GM23338 (cell line): ENCODE data around the gene TCIRG1. TPM values are rescaled to one million over a fixed set of nuclear protein-coding genes. Genes with fewer than 3 reads are reported as not detected.

Experiments
- ATAC-seq: fragments of 200-7000 bp; cut with Tn5 transposase; 3 replicates; pipeline ENCODE4 v1.9.1; 2020
- DNase-seq: peaks from one replicate; pipeline ENCODE4 v3.0.0-alpha.2; 2015; ENCODE audit warnings: low spot score
- H2AFZ ChIP-seq: fragments of 200-600 bp; sonication (generic); 2 replicates; pipeline ENCODE4 v1.8.0; 2016; ENCODE audit warnings: antibody characterized with exemption, mild to moderate bottlenecking, moderate library complexity
- H3F3A ChIP-seq: fragments of 200-600 bp; sonication (generic); replicated peaks from 2 replicates; pipeline ENCODE4 v1.8.0; 2017; ENCODE audit warnings: antibody characterized with exemption, mixed run types, low read depth
- H3K27ac ChIP-seq: fragments of 200-600 bp; sonication (generic); 2 replicates; pipeline ENCODE4 v1.6.1; 2016; ENCODE audit warnings: low read depth
- H3K27me3 ChIP-seq: fragments of 200-600 bp; sonication (generic); 2 replicates; pipeline ENCODE4 v1.8.0; 2016; ENCODE audit warnings: mild to moderate bottlenecking, mixed run types, moderate library complexity; ENCODE audit not compliant: insufficient read depth
- H3K36me3 ChIP-seq: fragments of 200-600 bp; sonication (generic); 2 replicates; pipeline ENCODE4 v1.8.0; 2016; ENCODE audit warnings: mild to moderate bottlenecking; ENCODE audit not compliant: insufficient read depth
- H3K4me1 ChIP-seq: fragments of 200-600 bp; sonication (generic); 2 replicates; pipeline ENCODE4 v1.8.0; 2016; ENCODE audit warnings: mild to moderate bottlenecking, moderate library complexity; ENCODE audit not compliant: insufficient read depth
- H3K4me2 ChIP-seq: fragments of 200-600 bp; sonication (generic); 2 replicates; pipeline ENCODE4 v1.7.1; 2017; ENCODE audit warnings: mixed run types
- H3K4me3 ChIP-seq: fragments of 200-600 bp; sonication (generic); 2 replicates; pipeline ENCODE4 v1.6.1; 2016; ENCODE audit warnings: mixed run types
- H3K79me2 ChIP-seq: fragments of 200-600 bp; sonication (generic); replicated peaks from 2 replicates; pipeline ENCODE4 v1.8.0; 2017; ENCODE audit warnings: mild to moderate bottlenecking; ENCODE audit not compliant: insufficient read depth
- H3K9me2 ChIP-seq: fragments of 200-600 bp; sonication (generic); 2 replicates; pipeline ENCODE4 v1.8.0; 2017; ENCODE audit not compliant: insufficient read depth
- H4K20me1 ChIP-seq: fragments of 200-600 bp; sonication (generic); replicated peaks from 2 replicates; pipeline ENCODE4 v1.8.0; 2017; ENCODE audit warnings: mild to moderate bottlenecking; ENCODE audit not compliant: insufficient read depth
- H3K27ac Mint-ChIP-seq: 2 replicates; pipeline ENCODE4 v1.8.0; 2020; ENCODE audit warnings: inconsistent platforms, mild to moderate bottlenecking, moderate library complexity, mixed read lengths
- H3K27me3 Mint-ChIP-seq: 3 replicates; pipeline ENCODE4 v1.8.0; 2022; ENCODE audit warnings: low read depth, mild to moderate bottlenecking, moderate library complexity, mixed read lengths, inconsistent platforms; ENCODE audit not compliant: insufficient read depth, poor library complexity
- H3K36me3 Mint-ChIP-seq: 3 replicates; pipeline ENCODE4 v1.8.0; 2021; ENCODE audit warnings: low read depth, mild to moderate bottlenecking, inconsistent platforms, moderate library complexity, mixed read lengths
- H3K4me1 Mint-ChIP-seq: 3 replicates; pipeline ENCODE4 v1.8.0; 2020; ENCODE audit warnings: mild to moderate bottlenecking, inconsistent platforms, mixed read lengths
- H3K4me3 Mint-ChIP-seq: 3 replicates; pipeline ENCODE4 v1.8.0; 2021; ENCODE audit warnings: moderate library complexity, mild to moderate bottlenecking, inconsistent platforms, mixed read lengths
- H3K9me3 Mint-ChIP-seq: 3 replicates; pipeline ENCODE4 v1.8.0; 2020; ENCODE audit warnings: moderate library complexity, mild to moderate bottlenecking, inconsistent platforms, mixed read lengths
- CREB1 ChIP-seq: fragments of 250-450 bp; sonication (Bioruptor Pico); IDR thresholded peaks from 2 replicates; pipeline ENCODE4 v1.5.0; 2020; ENCODE audit warnings: low read depth, mild to moderate bottlenecking, moderate library complexity
- ETS1 ChIP-seq: IDR thresholded peaks from 2 replicates; pipeline ENCODE4 v1.6.1; 2016; ENCODE audit warnings: antibody characterized with exemption
- EZH2 ChIP-seq: fragments of 200-600 bp; sonication (generic); IDR thresholded peaks from one replicate; pipeline ENCODE4 v1.8.0; 2017; ENCODE audit warnings: antibody characterized with exemption, mild to moderate bottlenecking, low read depth; ENCODE audit not compliant: unreplicated experiment
- EZH2phosphoT487 ChIP-seq: fragments of 200-600 bp; sonication (generic); IDR thresholded peaks from one replicate; pipeline ENCODE4 v1.8.1; 2018; ENCODE audit warnings: antibody characterized with exemption; ENCODE audit not compliant: unreplicated experiment
- JUNB ChIP-seq: IDR thresholded peaks from one replicate; pipeline ENCODE4 v1.6.1; 2016; ENCODE audit warnings: antibody characterized with exemption; ENCODE audit not compliant: unreplicated experiment
- NANOG ChIP-seq: IDR thresholded peaks from 2 replicates; pipeline ENCODE4 v1.6.1; 2016; ENCODE audit warnings: antibody characterized with exemption, borderline replicate concordance
- POLR2AphosphoS5 ChIP-seq: IDR thresholded peaks from 2 replicates; pipeline ENCODE4 v1.6.1; 2016; ENCODE audit warnings: antibody characterized with exemption, low read depth
- REST ChIP-seq: IDR thresholded peaks from one replicate; pipeline ENCODE4 v1.6.1; 2018; ENCODE audit warnings: antibody characterized with exemption; ENCODE audit not compliant: unreplicated experiment
- STAT1 ChIP-seq: IDR thresholded peaks from one replicate; pipeline ENCODE4 v1.6.1; 2016; ENCODE audit warnings: antibody characterized with exemption; ENCODE audit not compliant: unreplicated experiment
- ZNF114 ChIP-seq: fragments of 250-450 bp; sonication (Bioruptor Pico); IDR thresholded peaks from 2 replicates; pipeline ENCODE4 v1.5.0; 2020; ENCODE audit warnings: mild to moderate bottlenecking, moderate library complexity
- ZNF331 ChIP-seq: fragments of 250-450 bp; sonication (Bioruptor Pico); IDR thresholded peaks from 2 replicates; pipeline ENCODE4 v1.5.0; 2020; ENCODE audit warnings: low read depth, mild to moderate bottlenecking, moderate library complexity
- ZNF462 ChIP-seq: fragments of 250-450 bp; sonication (Bioruptor Pico); IDR thresholded peaks from 2 replicates; pipeline ENCODE4 v1.5.0; 2020; ENCODE audit warnings: mild to moderate bottlenecking, moderate library complexity
- polyA plus RNA-seq: library from polyadenylated mRNA; unstranded; fragments of >200 nt; fragmentation: Nextera tagmentation; extraction: Ambion mirVana; gene quantifications from 2 replicates; pipeline ENCODE4 v1.2.1, GENCODE V29; 2016
- total RNA-seq: library from RNA; depleted of rRNA; stranded (reverse); fragments of >200 nt; shearing (Covaris generic); gene quantifications from 2 replicates; pipeline ENCODE4 v1.2.3, GENCODE V29; 2014
- TF ChIP-seq, protein P1 (sequence below), 2 experiments: fragments of 200-600 bp in 1 of 2; sonication (generic) in 1 of 2; conservative IDR thresholded peaks; 2 replicates each; pipeline versions ENCODE4 v1.5.1 to v1.6.1; 2016 to 2017; ENCODE audit warnings: antibody characterized with exemption in 2 of 2, low read depth in 2 of 2, mild to moderate bottlenecking in 2 of 2, moderate library complexity in 1 of 2

TCIRG1 gene
- total and polyA plus RNA-seq, 2 experiments from 2014 or later, result 20.4 to 40.4 TPM

DNA sequence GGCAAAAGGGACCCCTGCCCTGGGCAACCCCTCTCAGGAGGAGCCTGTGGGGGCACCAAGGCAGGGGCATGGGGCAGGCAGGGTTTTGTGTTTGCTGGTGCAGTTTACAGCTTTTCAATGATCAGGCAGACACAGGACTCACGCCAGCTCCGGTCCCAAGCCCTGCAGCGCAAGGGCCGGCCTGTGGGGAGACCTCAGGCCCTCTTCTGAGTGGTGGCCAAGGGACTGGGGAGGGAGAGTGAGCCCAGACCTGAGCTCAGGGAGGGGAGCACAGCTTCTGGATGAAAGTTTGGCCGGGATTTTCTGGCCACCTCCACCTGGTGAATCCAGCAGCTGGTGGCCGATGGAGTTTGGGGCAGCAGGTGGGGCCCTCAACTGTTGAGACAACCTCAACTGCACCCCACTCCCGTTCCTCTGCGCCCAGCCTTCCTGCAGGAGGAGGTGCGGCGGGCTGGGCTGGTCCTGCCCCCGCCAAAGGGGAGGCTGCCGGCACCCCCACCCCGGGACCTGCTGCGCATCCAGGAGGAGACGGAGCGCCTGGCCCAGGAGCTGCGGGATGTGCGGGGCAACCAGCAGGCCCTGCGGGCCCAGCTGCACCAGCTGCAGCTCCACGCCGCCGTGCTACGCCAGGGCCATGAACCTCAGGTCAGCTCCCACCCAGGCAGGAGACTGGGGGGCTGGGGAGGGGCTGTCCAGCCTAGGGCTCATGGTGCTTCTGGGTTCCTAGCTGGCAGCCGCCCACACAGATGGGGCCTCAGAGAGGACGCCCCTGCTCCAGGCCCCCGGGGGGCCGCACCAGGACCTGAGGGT lies 3.6 kb downstream of the TCIRG1 start:
- H3K4me1 Mint-ChIP-seq, result peaks cover 7% of the 10 kb centered on the region
- 0 out of 2 replicates have a peak, but pooled peaks cover 5% of the 10 kb centered on the region for H3F3A ChIP-seq
- H3K4me2 ChIP-seq, result no peak overlapping the region
- peaks cover 18% of the 10 kb centered on the region for H3K4me1 ChIP-seq
- no peak overlapping the region for H3K27ac ChIP-seq
- H3K36me3 ChIP-seq, result no peaks in the 10 kb centered on the region
- H3K79me2 ChIP-seq, result no peaks in the 10 kb centered on the region
- TF ChIP-seq POLR2AphosphoS5 (no peak), EZH2phosphoT487 (no peak), EZH2 (no peak), REST (no peak), JUNB (no peak), ETS1 (no peak), NANOG (no peak), STAT1 (no peak), CREB1 (CRISPR knock-in tag) (no peak), ZNF462 (CRISPR knock-in tag) (no peak), ZNF114 (no peak), ZNF331 (CRISPR knock-in tag) (no peak)
- TF ChIP-seq, protein P1, sequence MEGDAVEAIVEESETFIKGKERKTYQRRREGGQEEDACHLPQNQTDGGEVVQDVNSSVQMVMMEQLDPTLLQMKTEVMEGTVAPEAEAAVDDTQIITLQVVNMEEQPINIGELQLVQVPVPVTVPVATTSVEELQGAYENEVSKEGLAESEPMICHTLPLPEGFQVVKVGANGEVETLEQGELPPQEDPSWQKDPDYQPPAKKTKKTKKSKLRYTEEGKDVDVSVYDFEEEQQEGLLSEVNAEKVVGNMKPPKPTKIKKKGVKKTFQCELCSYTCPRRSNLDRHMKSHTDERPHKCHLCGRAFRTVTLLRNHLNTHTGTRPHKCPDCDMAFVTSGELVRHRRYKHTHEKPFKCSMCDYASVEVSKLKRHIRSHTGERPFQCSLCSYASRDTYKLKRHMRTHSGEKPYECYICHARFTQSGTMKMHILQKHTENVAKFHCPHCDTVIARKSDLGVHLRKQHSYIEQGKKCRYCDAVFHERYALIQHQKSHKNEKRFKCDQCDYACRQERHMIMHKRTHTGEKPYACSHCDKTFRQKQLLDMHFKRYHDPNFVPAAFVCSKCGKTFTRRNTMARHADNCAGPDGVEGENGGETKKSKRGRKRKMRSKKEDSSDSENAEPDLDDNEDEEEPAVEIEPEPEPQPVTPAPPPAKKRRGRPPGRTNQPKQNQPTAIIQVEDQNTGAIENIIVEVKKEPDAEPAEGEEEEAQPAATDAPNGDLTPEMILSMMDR (conservative IDR thresholded peaks at IDR 0.05; ENCODE audit: low read depth in 2 of 2), result no peak
- H3K27ac Mint-ChIP-seq, result no peak overlapping the region
- H3K4me3 Mint-ChIP-seq, result no peak overlapping the region
- H3K36me3 Mint-ChIP-seq, result no peaks in the 10 kb centered on the region
- no peaks in the 10 kb centered on the region for H3K27me3 ChIP-seq
- no peaks in the 10 kb centered on the region for H3K9me2 ChIP-seq
- H3K4me3 ChIP-seq, result no peak overlapping the region
- DNase-seq, result no peak
- peaks cover 9% of the 10 kb centered on the region for H3K27me3 Mint-ChIP-seq
- no peaks in the 10 kb centered on the region for H3K9me3 Mint-ChIP-seq
- no peak overlapping the region for H2AFZ ChIP-seq
- ATAC-seq, result no peak
- H4K20me1 ChIP-seq, result no peaks in the 10 kb centered on the region
